ENCODE measurements around the gene SEC11A. TPM values are rescaled to one million over a fixed set of nuclear protein-coding genes. Genes with fewer than 3 reads are reported as not detected.

Gene SEC11A
- total RNA-seq, 1 experiment from 2014 or later, result 243 TPM

DNA sequence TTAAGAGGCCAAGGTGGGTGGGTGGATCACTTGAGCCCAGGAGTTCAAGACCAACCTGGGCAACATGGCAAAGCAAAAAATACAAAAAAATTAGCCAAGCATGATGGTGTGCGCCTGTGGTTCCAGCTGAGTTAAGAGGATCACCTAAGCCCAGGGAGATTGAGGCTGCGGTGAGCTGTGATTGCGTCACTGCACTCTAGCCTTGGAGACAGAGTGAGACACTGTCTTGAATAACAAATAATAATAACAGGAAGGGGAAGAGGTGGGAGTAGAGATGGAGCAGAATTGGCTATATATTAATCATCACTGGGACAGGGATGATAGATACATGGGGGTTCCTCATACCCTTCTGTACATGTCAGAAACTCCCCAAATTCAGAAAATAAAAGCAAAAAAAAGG lies 34.1 kb downstream of the SEC11A start:
- H3K36me3 Mint-ChIP-seq (ENCODE audit: insufficient read depth, unreplicated experiment), result peaks cover 46% of the 10 kb centered on the region
- intact Hi-C loops (cut with micrococcal nuclease; ENCODE audit: unreplicated experiment), result no loop called here
- BruUV-seq (replicated peaks), result no TSS peak

DNA sequence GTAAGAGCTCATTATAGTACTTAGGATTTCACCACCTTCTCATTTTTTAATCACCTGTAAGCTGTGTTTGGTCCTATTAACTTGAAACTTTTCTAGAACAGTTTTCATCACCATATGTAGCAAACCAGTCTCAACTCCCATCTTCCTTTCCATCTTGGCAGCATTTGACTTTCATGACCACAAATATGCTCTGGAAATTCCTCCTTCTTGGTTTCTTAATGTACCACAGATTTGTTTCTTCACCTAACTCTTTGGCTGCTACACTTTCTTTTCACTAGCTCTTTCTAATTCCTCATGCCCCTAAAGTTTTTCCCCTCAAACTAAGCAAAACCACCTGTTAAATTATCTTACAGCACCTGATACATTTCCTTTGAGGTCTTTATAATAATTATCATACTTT lies 44.7 kb downstream of the SEC11A start:
- H3K4me1 Mint-ChIP-seq (ENCODE audit: low read depth, unreplicated experiment), result peaks cover 17% of the 10 kb centered on the region
- BruUV-seq (replicated peaks), result no TSS peak
- no peaks in the 10 kb centered on the region for H3K27me3 Mint-ChIP-seq (ENCODE audit: unreplicated experiment)
- TF ChIP-seq, protein P1, sequence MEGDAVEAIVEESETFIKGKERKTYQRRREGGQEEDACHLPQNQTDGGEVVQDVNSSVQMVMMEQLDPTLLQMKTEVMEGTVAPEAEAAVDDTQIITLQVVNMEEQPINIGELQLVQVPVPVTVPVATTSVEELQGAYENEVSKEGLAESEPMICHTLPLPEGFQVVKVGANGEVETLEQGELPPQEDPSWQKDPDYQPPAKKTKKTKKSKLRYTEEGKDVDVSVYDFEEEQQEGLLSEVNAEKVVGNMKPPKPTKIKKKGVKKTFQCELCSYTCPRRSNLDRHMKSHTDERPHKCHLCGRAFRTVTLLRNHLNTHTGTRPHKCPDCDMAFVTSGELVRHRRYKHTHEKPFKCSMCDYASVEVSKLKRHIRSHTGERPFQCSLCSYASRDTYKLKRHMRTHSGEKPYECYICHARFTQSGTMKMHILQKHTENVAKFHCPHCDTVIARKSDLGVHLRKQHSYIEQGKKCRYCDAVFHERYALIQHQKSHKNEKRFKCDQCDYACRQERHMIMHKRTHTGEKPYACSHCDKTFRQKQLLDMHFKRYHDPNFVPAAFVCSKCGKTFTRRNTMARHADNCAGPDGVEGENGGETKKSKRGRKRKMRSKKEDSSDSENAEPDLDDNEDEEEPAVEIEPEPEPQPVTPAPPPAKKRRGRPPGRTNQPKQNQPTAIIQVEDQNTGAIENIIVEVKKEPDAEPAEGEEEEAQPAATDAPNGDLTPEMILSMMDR (IDR thresholded peaks at IDR 0.05; ENCODE audit: unreplicated experiment), result no peak
- H3K4me3 Mint-ChIP-seq (ENCODE audit: low read depth, unreplicated experiment), result no peak overlapping the region
- H3K9me3 Mint-ChIP-seq (ENCODE audit: low read depth, unreplicated experiment), result no peaks in the 10 kb centered on the region
- CTCF ChIA-PET, result interaction anchor here (0.6 kb wide), 1 partner anchor 32 kb away, joined by 4 read pairs; no protein-coding TSS in a partner anchor
- intact Hi-C loops (cut with micrococcal nuclease; ENCODE audit: unreplicated experiment), result no loop called here
- no peak overlapping the region for H3K27ac Mint-ChIP-seq (ENCODE audit: unreplicated experiment)
- no peak for DNase-seq
- H3K36me3 Mint-ChIP-seq (ENCODE audit: insufficient read depth, unreplicated experiment), result peaks cover 58% of the 10 kb centered on the region

More for the DNA sequence above, 34.1 kb downstream of the SEC11A start:
- H3K27me3 Mint-ChIP-seq (ENCODE audit: unreplicated experiment), result no peaks in the 10 kb centered on the region
- TF ChIP-seq, protein P1 (IDR thresholded peaks at IDR 0.05; ENCODE audit: unreplicated experiment), result no peak
- no peak overlapping the region for H3K27ac Mint-ChIP-seq (ENCODE audit: unreplicated experiment)
- CTCF ChIA-PET, result no interaction called here
- no peaks in the 10 kb centered on the region for H3K4me1 Mint-ChIP-seq (ENCODE audit: low read depth, unreplicated experiment)
- no peak for DNase-seq
- H3K9me3 Mint-ChIP-seq (ENCODE audit: low read depth, unreplicated experiment), result no peaks in the 10 kb centered on the region
- H3K4me3 Mint-ChIP-seq (ENCODE audit: low read depth, unreplicated experiment), result no peak overlapping the region

DNA sequence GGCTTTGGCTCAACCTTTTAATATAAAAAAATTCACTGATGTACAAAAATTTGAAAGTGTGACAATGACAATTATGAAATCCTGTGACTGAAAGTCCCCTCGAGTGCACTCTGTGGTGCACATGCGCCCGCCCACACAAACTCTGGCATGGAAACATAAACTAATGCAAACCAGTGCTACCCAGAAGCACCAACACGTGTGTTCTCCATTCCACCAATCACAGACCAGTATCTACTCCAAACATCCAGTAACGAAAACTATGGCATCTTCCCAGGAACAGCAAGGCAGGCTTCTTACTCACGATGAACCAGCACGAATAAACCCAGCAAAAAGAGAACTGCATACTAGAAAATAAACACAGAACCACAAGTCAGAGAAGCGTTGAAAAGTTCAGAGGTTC lies 46.2 kb downstream of the SEC11A start:
- no peak overlapping the region for H3K4me3 Mint-ChIP-seq (ENCODE audit: low read depth, unreplicated experiment)
- H3K27ac Mint-ChIP-seq (ENCODE audit: unreplicated experiment), result no peak overlapping the region
- DNase-seq, result no peak
- TF ChIP-seq, protein P1 (IDR thresholded peaks at IDR 0.05; ENCODE audit: unreplicated experiment), result no peak
- intact Hi-C loops (cut with micrococcal nuclease; ENCODE audit: unreplicated experiment), result no loop called here
- H3K4me1 Mint-ChIP-seq (ENCODE audit: low read depth, unreplicated experiment), result peaks cover 17% of the 10 kb centered on the region
- peaks cover 72% of the 10 kb centered on the region for H3K36me3 Mint-ChIP-seq (ENCODE audit: insufficient read depth, unreplicated experiment)
- H3K27me3 Mint-ChIP-seq (ENCODE audit: unreplicated experiment), result no peaks in the 10 kb centered on the region
- H3K9me3 Mint-ChIP-seq (ENCODE audit: low read depth, unreplicated experiment), result no peaks in the 10 kb centered on the region
- CTCF ChIA-PET, result interaction anchor here (1.0 kb wide), 1 partner anchor 10 kb away, joined by 3 read pairs; no protein-coding TSS in a partner anchor
- TSS peak; percentile 80 for BruUV-seq (replicated peaks)

DNA sequence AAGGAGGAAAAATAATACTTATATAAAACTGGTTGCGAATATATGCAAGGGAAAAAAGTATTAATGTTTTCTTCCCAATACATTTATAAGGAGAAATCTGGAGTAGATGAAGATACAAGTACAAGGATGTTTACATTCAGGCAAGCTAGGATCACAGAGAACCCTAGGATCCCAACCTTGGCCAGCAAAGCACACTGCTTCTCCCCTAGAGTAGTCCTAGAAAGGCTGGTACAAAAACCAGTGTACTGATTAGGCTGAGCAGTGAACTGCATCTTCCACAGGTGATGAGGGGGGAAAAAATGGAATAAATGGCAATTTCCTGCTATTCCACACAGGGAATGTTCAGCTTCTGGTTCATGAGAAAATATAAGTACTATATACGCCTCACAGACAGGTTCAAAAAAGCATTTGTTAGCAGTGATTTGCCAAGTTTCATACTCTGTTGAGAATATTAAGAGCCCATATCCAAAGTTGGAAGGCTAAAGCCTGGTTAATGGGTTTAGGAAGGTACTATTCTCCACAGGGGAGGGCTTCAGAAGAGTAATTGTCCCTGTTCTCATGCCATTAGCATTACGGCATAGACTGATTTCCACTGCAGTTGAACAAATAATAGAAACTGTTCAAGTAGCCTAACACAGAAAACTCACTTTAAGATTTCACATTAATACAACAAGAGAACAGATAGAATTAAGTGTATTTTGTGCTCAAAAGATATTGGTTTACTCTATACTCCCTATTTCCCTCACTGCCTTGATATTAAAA lies 47.5 kb downstream of the SEC11A start:
- BruUV-seq (replicated peaks), result no TSS peak
- CTCF ChIA-PET, result interaction anchor here (1.0 kb wide), 1 partner anchor 11 kb away, joined by 3 read pairs; no protein-coding TSS in a partner anchor
- Mint-ChIP-seq H3K4me1 (ENCODE audit: low read depth, unreplicated experiment) (peaks cover 17% of the 10 kb centered on the region), H3K27ac (ENCODE audit: unreplicated experiment) (no peak overlapping the region), H3K36me3 (ENCODE audit: insufficient read depth, unreplicated experiment) (peaks cover 68% of the 10 kb centered on the region), H3K27me3 (ENCODE audit: unreplicated experiment) (no peaks in the 10 kb centered on the region), H3K4me3 (ENCODE audit: low read depth, unreplicated experiment) (no peak overlapping the region), H3K9me3 (ENCODE audit: low read depth, unreplicated experiment) (no peaks in the 10 kb centered on the region)
- DNase-seq, result no peak
- TF ChIP-seq, protein P1 (IDR thresholded peaks at IDR 0.05; ENCODE audit: unreplicated experiment), result no peak
- intact Hi-C loops (cut with micrococcal nuclease; ENCODE audit: unreplicated experiment), result no loop called here
